Adipose tissue (tissue), 3 donors: ENCODE measurements around the gene FAM20C. TPM values are rescaled to one million over a fixed set of nuclear protein-coding genes. Genes with fewer than 3 reads are reported as not detected.

ENCODE experiments used
- H3K27ac ChIP-seq: one replicate; pipeline ENCODE4 v1.5.1; 2013; ENCODE audit warnings: low read depth, low read length
- WGBS, 3 donors: extraction: QIAGEN DNeasy Blood & Tissue Kit; methylation state at CpG; one replicate each; pipeline ENCODE4 v1.1.7; 2013; 5-methylcytosine and 5-hydroxymethylcytosine counted together
- polyA plus RNA-seq, 3 donors: library from polyadenylated mRNA; stranded (reverse); fragments of 200-250 nt; gene quantifications; one replicate each; pipeline ENCODE4 v1.2.3, GENCODE V29; 2013
- donor health status: healthy with polysubstance abuse.
- donor health status: Bipolar disorder and iron deficiency.
- donor health status: healthy.

Gene FAM20C
- polyA plus RNA-seq, 3 donors, result 16.0 to 105 (median 34.3) TPM

GRCh38 chr7:246451-246850, 54.1 kb downstream of the FAM20C start:
- H3K27ac ChIP-seq, result no peak overlapping the region

DNA sequence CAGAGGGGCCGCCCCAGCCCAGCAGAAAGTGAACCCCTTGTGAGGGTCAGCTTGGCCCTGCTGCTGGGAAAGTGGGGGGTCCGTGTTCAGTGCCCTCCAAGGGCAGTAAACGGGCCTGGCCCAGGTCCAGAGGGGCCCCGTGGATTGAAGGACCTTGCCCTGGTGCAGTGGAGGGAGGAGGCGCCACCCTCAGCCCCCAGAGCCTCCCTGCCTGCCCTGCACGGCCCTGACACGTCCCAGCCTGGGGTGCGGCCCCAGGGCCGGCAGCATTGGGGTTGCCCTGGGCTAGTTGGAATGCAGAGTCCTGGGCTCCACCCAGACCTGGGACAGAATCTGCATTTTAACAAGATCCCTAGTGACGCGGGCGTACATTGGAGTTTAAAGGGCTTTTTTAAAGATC, 54.8 kb downstream of the FAM20C start:
- H3K27ac ChIP-seq, result no peak overlapping the region
- 86 to 88% (median 86%) methylated on average over 12 of the region's 12 CpGs for WGBS, 3 donors

More at GRCh38 chr7:246451-246850, 54.1 kb downstream of the FAM20C start:
- 87 to 93% (median 93%) methylated on average over 22 of the region's 22 CpGs for whole genome bisulfite sequencing, 3 donors

GRCh38 chr7:247636-248035, 55.3 kb downstream of the FAM20C start:
- no peak overlapping the region for H3K27ac ChIP-seq
- 85 to 88% (median 87%) methylated on average over 16 of the region's 16 CpGs for WGBS, 3 donors

DNA sequence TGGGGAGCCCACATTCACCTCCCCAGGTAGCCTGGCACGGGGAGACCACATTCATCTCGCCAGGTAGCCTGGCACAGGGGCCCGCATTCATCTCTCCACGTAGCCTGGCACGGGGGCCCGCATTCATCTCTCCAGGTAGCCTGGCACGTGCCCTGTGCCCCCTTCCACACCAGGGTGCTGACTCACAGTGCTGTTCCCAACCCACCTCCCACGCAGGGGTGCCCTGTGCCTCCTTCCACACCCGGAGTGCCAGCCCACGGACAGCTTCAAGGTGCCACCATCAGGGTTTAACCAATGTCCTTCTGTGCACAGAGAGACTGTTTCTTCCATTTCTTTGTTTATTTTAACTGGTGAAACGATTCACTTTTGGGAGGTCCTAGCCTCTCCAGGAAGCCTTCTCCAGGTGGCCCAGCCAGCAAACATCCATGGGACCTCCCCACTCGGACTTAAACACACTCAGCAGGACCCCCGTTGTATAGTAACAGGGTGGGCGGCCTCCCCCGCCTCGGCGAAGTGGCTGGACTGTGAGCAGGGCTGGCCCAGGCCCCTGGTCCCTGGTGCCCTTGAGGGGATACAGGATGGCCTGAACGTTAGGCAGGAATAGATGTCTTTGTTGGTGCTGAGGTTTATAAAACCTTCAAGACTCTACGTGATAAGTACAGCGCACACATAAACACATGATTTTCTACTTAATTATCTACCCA, 56.5 kb downstream of the FAM20C start:
- H3K27ac ChIP-seq, result no peak overlapping the region
- WGBS, 3 donors, result 84 to 91% (median 90%) methylated on average over 20 of the region's 20 CpGs

DNA sequence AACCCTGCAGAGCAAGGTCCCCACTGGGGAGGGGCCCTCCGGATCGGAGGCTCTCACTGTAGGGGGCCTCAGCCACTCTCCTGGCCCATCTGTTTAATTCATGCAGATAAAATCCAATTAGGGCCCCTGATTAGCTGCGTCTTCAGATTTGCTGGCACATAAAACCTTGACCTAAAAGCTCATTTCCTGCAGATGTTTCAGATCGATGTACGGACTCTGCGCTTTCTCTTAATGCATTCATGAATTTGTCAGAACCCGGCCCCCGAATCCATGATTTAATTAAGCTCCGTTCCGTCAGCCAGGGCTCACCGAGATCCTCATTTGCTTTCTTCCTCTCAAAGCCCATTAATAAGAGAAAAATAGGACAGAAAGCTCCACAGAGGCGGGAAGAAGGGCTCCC, 57.6 kb downstream of the FAM20C start:
- H3K27ac ChIP-seq, result no peak overlapping the region
- WGBS, 3 donors, result 87 to 96% (median 88%) methylated on average over 12 of the region's 12 CpGs

- WGBS, 3 donors, result 89 to 94% (median 92%) methylated on average over 14 to 15 of the region's 15 CpGs
- H3K27ac ChIP-seq, result no peak overlapping the region
Measured at GRCh38 chr7:250523-250922, 58.2 kb downstream of the FAM20C start.

- H3K27ac ChIP-seq, result no peak overlapping the region
Measured at GRCh38 chr7:251005-251404, 58.6 kb downstream of the FAM20C start.

GRCh38 chr7:251446-252175, 59.2 kb downstream of the FAM20C start:
- H3K27ac ChIP-seq, result no peak overlapping the region
- 86 to 91% (median 87%) methylated on average over 21 of the region's 21 CpGs for WGBS, 3 donors

More at GRCh38 chr7:251005-251404, 58.6 kb downstream of the FAM20C start:
- 94 to 96% (median 94%) methylated on average over 20 of the region's 20 CpGs for WGBS, 3 donors

DNA sequence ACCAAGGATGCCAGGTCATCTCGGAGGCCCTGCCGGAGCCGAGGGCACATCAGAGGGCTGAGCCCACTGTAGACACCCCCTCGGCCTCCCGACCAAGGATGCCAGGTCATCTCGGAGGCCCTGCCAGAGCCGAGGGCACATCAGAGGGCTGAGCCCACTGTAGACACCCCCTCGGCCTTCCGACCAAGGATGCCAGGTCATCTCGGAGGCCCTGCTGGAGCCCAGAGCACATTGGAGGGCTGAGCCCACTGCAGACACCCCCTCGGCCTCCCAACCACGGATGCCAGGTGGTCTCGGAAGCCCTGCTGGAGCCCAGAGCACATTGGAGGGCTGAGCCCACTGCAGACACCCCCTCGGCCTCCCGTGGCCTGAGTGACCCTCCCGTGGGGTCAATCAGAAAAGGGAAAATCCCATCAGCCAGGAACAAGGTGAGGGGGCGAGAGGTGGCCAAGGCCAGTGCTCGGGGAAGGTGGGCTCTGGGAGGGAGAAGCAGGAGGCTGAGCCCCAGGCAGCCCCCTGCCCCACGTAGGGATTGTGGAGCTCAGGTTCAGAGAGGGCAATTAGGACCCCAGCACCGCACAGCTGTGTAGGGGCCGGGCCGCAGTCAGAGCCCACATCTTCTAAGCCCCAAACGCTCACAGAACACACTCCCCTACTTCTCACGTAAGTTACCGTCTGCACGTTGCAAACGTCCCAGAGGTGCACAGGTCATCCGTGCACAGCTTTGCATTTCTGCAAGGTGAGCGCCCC, 60.0 kb downstream of the FAM20C start:
- H3K27ac ChIP-seq, result no peak overlapping the region
- 92% methylated on average over 24 to 29 of the region's 29 CpGs for WGBS, 3 donors

GRCh38 chr7:252981-253380, 60.6 kb downstream of the FAM20C start:
- H3K27ac ChIP-seq, result no peak overlapping the region
- whole genome bisulfite sequencing, 3 donors, result 93 to 95% (median 93%) methylated on average over 22 of the region's 22 CpGs

DNA sequence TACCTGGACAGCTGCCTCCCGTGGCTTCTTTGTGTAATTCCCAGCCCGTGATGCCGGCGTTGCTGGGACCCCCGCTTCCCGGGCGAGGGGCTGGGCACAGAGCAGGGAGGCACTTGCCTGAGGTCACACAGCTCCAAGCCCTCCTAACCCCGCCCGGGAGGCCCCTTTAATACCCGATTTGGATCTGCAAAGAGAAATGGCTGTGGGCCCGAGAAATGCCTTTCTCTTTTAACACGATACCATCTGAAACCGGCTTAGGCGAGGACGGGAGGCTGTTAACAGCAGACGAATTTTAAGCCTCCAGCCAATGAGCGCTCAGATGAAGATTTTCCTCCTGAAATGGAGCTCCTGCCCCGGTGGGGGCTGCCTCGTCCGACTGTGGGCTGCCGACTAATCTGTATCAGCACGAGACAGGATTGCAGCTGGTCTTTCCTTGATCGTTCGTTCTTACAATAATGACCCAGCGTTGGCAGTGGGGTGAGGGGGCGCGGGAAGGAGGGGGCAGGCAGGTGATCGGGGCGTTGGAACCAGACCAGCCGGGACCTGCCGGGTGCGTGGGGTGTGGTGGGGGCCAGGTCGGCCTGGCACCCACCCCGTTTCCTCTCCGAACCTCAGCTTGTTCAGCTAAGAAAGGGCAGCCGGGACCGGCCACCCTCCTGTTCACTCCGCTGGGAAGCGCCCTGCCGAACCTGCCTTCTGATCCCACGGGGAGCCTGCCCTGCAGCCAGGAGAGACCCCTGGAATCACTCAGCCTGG, 61.4 kb downstream of the FAM20C start:
- no peak overlapping the region for H3K27ac ChIP-seq
- 92 to 94% (median 92%) methylated on average over 41 of the region's 41 CpGs for WGBS, 3 donors

GRCh38 chr7:254337-255037, 62.1 kb downstream of the FAM20C start:
- WGBS, 3 donors, result 94 to 97% (median 96%) methylated on average over 31 of the region's 31 CpGs
- H3K27ac ChIP-seq, result no peak overlapping the region

DNA sequence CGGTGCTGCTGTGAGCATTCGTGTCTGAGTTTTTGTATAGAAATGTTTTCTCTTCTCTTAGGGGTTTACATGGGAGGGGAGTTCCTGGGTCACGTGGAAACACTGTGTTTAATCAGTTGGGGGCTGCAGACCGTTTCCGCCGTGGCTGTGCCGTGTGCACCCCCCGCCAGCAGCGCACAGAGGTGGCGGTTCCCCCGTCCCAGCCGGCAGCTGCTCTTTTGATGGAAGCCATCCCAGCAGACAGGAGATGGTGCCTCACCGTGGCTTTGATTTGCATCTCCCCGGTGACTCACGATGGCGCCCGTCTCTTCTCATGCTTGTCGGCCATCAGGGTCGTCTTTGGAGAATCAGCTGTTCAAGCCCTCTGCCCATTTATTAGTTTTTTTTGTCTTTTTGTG, 62.7 kb downstream of the FAM20C start:
- 95% methylated on average over 19 of the region's 19 CpGs for WGBS, 3 donors
- H3K27ac ChIP-seq, result no peak overlapping the region

DNA sequence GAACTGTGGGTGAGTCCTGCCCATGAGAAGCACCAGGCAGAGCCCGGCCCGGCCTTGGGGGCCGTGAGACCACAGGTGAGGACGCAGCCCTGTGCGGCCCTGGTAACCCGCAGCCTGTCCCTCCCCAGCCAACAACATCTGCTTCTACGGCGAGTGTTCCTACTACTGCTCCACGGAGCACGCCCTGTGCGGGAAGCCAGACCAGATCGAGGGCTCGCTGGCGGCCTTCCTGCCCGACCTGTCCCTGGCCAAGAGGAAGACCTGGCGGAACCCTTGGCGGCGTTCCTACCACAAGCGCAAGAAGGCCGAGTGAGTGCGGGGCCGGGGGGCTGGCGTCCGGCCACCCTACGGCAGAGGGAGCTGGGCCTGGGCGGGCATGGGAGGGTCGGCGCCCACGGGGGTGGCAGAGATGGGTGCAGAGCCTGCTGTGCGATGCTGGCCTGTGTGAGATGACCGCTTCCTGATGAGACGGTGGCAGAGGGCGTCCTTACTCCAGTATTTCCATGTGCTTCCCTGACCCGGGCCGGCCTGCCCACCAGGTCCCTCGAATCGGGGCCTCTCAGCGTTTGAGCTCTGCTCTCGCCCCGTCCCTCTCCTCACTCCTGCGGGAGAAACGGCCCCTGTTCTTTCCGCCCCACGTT, 63.5 kb downstream of the FAM20C start:
- H3K27ac ChIP-seq, result no peak overlapping the region
- 93 to 96% (median 94%) methylated on average over 42 to 44 of the region's 44 CpGs for WGBS, 3 donors

- H3K27ac ChIP-seq, result no peak overlapping the region
- 94 to 97% (median 95%) methylated on average over 38 of the region's 38 CpGs for WGBS, 3 donors
Measured at GRCh38 chr7:256461-256940, 64.1 kb downstream of the FAM20C start.

DNA sequence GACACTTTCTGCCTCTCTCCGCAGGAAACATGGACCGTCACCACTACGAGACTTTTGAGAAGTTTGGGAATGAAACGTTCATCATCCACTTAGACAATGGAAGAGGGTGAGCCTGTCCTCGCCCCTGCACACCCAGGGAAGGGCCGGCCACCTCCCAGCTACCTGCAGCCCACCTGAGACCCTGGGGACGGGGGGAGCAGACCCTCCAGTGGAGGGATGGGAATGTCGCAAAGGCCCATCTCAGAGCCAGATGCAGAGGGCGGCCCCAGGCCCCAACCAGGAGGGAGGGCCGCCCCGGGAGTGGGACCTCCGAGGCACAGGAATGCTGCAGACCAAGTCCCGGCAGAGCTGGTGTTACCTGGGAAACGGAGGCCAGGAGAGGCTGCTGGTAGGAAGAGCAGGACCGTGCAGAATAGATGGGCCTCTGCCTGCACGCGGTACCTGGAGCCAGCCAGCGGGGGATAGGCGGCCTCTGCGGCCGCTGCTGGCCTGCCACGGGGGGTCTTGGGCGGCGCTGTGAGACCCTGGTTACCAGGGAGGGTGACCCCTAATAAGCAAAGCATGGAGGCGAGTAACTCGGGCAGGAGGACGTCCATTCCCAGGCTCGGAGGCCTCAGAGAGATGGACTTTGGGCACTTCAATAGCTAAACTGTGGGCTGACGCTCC, 64.7 kb downstream of the FAM20C start:
- no peak overlapping the region for H3K27ac ChIP-seq
- WGBS, 3 donors, result 94 to 96% (median 96%) methylated on average over 29 of the region's 29 CpGs

DNA sequence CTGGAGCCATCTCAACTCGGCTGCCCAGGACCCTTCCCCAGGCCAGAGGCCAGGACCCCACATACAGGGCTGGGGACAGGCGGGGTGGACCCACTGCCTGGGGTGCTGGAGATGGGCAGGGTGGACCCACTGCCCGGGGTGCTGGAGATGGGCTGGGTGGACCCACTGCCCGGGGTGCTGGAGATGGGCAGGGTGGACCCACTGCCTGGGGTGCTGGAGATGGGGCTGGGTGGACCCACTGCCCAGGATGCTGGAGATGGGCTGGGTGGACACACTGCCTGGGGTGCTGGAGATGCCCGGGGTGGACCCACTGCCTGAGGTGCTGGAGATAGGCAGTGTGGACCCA, 65.2 kb downstream of the FAM20C start:
- 66 to 84% (median 83%) methylated on average over 5 of the region's 5 CpGs for WGBS, 3 donors

More for the DNA sequence above, 65.2 kb downstream of the FAM20C start:
- no peak overlapping the region for H3K27ac ChIP-seq
